ENCODE results near the gene ARFGAP2.

DNA sequence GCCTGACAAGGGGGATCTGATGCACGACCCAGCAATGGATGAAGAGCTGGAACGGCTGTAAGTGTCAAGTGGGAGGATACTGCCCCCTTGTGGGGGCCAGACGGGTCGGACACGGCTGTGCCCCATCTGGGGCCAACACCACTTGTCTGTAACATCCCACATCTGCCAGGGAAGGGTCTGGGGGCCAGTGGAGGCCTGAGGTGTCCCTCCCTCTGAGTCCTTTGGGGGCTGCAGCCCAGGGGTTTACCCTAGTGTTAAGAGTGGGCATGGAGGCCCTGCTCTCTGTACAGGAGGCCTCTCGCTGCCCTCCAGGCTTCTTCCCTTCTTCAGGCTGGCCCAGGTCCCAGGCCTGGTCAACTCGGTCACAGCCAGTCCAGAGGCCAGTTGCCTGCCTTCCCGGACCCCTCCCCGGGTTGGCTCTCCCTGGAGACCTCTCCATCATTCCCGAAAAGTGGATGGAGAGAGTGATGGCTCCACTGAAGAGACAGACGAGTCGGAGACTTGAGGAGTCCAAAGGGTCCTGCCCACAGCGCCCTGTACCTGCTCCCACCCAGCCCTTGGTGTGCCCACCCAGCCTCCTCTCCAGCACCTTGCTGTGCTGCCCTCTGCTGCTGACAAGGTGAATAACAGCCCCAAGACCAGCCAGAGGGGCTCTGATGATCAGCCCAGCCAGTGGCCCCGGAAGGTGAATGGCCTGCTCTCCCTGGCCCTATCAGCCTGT is 15.4 kb downstream of the ARFGAP2 start:
- TF ChIP-seq, protein P1, sequence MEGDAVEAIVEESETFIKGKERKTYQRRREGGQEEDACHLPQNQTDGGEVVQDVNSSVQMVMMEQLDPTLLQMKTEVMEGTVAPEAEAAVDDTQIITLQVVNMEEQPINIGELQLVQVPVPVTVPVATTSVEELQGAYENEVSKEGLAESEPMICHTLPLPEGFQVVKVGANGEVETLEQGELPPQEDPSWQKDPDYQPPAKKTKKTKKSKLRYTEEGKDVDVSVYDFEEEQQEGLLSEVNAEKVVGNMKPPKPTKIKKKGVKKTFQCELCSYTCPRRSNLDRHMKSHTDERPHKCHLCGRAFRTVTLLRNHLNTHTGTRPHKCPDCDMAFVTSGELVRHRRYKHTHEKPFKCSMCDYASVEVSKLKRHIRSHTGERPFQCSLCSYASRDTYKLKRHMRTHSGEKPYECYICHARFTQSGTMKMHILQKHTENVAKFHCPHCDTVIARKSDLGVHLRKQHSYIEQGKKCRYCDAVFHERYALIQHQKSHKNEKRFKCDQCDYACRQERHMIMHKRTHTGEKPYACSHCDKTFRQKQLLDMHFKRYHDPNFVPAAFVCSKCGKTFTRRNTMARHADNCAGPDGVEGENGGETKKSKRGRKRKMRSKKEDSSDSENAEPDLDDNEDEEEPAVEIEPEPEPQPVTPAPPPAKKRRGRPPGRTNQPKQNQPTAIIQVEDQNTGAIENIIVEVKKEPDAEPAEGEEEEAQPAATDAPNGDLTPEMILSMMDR (conservative IDR thresholded peaks at IDR 0.05; ENCODE audit: low read depth, low read length), result peak; percentile 75
- TF ChIP-seq EZH2 (IDR thresholded peaks at IDR 0.05; ENCODE audit: low read length, unreplicated experiment) (no peak), EZH2phosphoT487 (IDR thresholded peaks at IDR 0.05; ENCODE audit: borderline replicate concordance, low read length) (no peak)
